ENCODE measurements around the gene GJA4.

GRCh38 chr1:34827341-34827941 lies 34.6 kb downstream of the GJA4 start:
- TF ChIP-seq ZNF558 (tag by site-specific recombination; IDR thresholded peaks at IDR 0.05) (no peak), PATZ1 (tag by site-specific recombination; IDR thresholded peaks at IDR 0.05) (no peak), CTCF (tag by site-specific recombination; IDR thresholded peaks at IDR 0.05) (no peak), ZBTB17 (tag by site-specific recombination; IDR thresholded peaks at IDR 0.05) (no peak), ZNF670 (tag by site-specific recombination; IDR thresholded peaks at IDR 0.05; ENCODE audit: low read depth) (no peak), ZNF560 (tag by site-specific recombination; IDR thresholded peaks at IDR 0.05; ENCODE audit: borderline replicate concordance) (no peak), ZNF473 (tag by site-specific recombination; IDR thresholded peaks at IDR 0.05) (no peak), ZBTB11 (tag by site-specific recombination; conservative IDR thresholded peaks at IDR 0.05; ENCODE audit: low read depth) (no peak), ZNF24 (tag by site-specific recombination; IDR thresholded peaks at IDR 0.05) (no peak), ZNF639 (tag by site-specific recombination; IDR thresholded peaks at IDR 0.05) (no peak)
- TF ChIP-seq, protein P1, sequence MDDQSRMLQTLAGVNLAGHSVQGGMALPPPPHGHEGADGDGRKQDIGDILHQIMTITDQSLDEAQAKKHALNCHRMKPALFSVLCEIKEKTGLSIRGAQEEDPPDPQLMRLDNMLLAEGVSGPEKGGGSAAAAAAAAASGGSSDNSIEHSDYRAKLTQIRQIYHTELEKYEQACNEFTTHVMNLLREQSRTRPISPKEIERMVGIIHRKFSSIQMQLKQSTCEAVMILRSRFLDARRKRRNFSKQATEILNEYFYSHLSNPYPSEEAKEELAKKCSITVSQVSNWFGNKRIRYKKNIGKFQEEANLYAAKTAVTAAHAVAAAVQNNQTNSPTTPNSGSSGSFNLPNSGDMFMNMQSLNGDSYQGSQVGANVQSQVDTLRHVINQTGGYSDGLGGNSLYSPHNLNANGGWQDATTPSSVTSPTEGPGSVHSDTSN (CRISPR knock-in tag; IDR thresholded peaks at IDR 0.05): no peak
- TF ChIP-seq, protein P2, sequence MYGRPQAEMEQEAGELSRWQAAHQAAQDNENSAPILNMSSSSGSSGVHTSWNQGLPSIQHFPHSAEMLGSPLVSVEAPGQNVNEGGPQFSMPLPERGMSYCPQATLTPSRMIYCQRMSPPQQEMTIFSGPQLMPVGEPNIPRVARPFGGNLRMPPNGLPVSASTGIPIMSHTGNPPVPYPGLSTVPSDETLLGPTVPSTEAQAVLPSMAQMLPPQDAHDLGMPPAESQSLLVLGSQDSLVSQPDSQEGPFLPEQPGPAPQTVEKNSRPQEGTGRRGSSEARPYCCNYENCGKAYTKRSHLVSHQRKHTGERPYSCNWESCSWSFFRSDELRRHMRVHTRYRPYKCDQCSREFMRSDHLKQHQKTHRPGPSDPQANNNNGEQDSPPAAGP (tag by site-specific recombination; IDR thresholded peaks at IDR 0.05): no peak
- TF ChIP-seq, protein P3, sequence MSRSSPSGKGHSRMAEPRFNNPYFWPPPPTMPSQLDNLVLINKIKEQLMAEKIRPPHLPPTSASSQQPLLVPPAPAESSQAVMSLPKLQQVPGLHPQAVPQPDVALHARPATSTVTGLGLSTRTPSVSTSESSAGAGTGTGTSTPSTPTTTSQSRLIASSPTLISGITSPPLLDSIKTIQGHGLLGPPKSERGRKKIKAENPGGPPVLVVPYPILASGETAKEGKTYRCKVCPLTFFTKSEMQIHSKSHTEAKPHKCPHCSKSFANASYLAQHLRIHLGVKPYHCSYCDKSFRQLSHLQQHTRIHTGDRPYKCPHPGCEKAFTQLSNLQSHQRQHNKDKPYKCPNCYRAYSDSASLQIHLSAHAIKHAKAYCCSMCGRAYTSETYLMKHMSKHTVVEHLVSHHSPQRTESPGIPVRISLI (tag by site-specific recombination; IDR thresholded peaks at IDR 0.05): no peak

All from HEK293 (cell line).